ENCODE results near the gene CALML3. TPM values are rescaled to one million over a fixed set of nuclear protein-coding genes. Genes with fewer than 3 reads are reported as not detected.

Gene CALML3
- total RNA-seq, 1 donor from 2014 or later = not detected

DNA sequence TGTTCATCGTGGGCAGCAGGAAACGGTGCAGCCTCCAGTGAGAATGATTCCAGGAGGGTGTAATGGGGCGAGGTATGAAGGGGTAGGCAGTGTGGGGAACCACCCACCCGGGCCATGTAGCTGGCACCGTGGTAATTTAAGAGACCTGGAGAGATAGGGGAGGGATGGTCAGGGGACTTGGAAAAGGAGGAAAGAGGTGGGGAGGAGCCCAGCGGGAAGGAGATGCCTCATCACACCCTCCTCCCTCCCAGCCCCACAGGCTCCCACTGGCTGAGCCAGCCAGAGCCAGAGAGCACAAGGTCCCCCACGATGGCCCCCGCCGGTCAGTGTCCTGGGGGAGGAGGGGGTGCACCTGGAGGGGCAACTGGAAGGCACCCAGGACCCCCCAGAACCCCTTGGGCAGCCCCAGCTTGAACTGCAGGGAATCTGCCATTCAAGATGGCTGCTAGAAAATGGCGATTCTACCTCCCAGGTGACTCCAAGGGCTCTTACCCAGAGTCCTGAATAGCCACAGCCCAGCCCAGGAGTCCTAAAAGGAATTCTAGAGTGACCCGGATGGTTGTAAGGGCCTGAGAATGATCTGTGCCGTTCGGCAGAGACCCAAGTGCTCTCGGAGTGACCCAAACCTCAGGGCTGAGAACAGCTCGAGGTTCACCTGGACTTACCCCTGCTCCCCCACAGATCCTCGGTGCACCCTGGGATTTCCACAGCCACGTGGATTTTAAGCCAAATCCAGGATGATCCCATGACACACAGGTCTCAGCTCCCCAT is 28.8 kb downstream of the CALML3 start:
- peak; percentile 31 for DNase-seq
- H3K9me3 ChIP-seq = no peaks in the 10 kb centered on the region
- H3K36me3 ChIP-seq = no peaks in the 10 kb centered on the region
- TF ChIP-seq, protein P1, sequence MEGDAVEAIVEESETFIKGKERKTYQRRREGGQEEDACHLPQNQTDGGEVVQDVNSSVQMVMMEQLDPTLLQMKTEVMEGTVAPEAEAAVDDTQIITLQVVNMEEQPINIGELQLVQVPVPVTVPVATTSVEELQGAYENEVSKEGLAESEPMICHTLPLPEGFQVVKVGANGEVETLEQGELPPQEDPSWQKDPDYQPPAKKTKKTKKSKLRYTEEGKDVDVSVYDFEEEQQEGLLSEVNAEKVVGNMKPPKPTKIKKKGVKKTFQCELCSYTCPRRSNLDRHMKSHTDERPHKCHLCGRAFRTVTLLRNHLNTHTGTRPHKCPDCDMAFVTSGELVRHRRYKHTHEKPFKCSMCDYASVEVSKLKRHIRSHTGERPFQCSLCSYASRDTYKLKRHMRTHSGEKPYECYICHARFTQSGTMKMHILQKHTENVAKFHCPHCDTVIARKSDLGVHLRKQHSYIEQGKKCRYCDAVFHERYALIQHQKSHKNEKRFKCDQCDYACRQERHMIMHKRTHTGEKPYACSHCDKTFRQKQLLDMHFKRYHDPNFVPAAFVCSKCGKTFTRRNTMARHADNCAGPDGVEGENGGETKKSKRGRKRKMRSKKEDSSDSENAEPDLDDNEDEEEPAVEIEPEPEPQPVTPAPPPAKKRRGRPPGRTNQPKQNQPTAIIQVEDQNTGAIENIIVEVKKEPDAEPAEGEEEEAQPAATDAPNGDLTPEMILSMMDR (IDR thresholded peaks at IDR 0.05) = no peak
- H3K27me3 ChIP-seq = no peaks in the 10 kb centered on the region
- no peak for ATAC-seq
- peaks cover 14% of the 10 kb centered on the region for H3K4me1 ChIP-seq
- H3K4me3 ChIP-seq = no peak overlapping the region
- no peak overlapping the region for H3K27ac ChIP-seq
- intact Hi-C loops (cut with DNase I) = no loop called here

DNA sequence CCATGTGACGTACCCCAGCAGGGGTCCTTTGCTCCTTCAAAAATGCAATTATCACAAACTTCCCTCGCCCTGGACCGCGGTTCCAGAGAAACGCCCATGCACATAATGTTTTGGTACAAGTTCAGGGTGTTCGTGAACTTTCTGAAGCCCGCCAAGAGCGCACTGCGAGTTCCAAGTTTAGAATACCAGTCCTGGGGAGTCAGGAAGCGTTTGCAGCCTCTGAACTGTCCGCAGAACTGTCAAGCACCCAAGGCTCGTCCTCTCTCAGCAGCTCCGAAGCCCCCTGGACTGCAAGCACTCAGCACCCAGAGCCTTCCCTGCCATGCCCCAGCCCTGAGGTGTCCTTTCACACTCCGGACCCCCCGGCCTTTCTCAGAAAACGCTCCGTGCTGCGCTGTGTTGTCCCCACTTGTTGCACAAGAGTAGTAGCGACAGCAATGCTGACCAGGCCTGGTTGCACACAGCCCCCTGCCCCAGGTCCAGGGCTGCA is 30.3 kb downstream of the CALML3 start:
- Histone ChIP-seq H3K27me3 (no peaks in the 10 kb centered on the region), H3K36me3 (no peaks in the 10 kb centered on the region), H3K9me3 (no peaks in the 10 kb centered on the region), H3K27ac (no peak overlapping the region), H3K4me3 (no peak overlapping the region), H3K4me1 (peaks cover 10% of the 10 kb centered on the region)
- DNase-seq = peak; percentile 60
- ATAC-seq = no peak
- intact Hi-C loops (cut with DNase I) = no loop called here
- TF ChIP-seq, protein P1 (IDR thresholded peaks at IDR 0.05) = no peak

DNA sequence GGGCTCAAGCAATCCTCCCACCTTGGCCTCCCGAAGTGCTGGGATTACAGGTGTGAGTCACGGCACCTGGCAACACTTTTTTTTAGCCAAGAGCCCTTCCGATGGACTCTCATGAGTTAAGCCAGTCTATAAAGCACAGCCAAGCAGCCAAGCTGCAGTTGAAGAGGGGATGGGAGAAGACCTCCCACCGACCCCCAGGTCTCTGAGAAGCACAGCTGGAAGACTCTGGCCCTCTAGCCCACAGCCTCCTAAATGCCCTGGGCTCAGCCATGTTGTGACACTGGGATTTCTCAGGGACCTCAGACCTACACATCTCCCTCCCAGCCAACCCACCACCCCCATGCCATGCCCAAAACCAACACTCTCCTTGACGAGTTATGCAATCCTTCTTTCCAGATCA is 31.1 kb downstream of the CALML3 start:
- Histone ChIP-seq H3K27ac (no peak overlapping the region), H3K9me3 (no peaks in the 10 kb centered on the region), H3K36me3 (no peaks in the 10 kb centered on the region), H3K4me1 (peaks cover 10% of the 10 kb centered on the region), H3K27me3 (no peaks in the 10 kb centered on the region), H3K4me3 (no peak overlapping the region)
- TF ChIP-seq, protein P1 (IDR thresholded peaks at IDR 0.05) = no peak
- intact Hi-C loops (cut with DNase I) = no loop called here
- no peak for ATAC-seq
- DNase-seq = peak; percentile 30

DNA sequence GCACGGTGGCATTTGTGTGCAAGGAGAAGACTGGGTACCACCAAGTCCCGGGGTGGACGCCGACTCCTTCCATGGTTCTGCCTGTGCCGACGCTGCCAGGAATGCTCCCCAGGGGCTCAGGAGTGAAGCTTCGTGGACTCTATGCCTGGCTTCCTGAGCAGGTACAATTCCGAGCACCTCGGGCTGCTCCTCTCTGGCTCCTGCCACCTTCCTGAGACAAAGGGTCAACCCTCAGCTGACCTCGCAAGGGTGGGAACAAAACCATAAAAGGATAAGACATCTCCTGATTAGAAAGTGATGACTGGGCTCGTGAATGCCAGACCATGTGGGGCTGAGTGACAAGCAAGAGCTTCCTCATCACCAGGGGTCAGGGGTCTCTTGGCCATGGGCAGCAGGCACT is 31.8 kb downstream of the CALML3 start:
- intact Hi-C loops (cut with DNase I) = no loop called here
- no peak for ATAC-seq
- H3K27ac ChIP-seq = no peak overlapping the region

DNA sequence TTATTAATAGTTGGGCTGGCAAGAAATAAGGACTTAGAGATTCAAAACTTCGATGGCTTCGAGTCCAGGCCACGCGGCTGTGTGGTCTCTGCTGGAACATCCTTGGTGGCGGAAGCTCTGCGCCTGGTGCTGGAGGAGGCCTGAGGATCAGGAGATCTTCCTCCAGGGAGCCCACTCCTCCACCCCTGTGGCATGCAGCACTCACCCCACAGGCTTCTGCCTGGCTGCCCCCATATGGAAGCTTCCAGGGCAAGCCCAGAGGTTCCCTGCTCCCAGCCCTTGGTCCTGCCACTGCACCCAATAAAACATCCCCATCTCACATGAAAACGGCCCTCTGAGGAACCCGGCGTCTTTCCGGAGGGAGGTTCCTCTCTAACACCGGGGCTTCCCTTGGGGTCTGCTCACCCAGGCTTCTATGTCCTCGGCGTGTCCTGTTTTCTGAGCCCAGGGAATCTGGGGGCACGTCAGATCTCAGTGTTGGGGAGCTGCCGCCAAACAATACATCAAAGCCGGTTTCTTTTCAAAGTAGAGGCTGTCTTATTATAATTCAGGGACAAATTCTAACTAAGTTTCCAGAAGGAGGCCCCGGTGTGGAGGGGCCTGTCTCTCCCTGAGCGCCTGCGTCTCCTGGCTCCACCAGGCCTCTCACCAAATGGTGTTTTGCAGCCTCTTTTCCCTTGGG is 32.4 kb downstream of the CALML3 start:
- Histone ChIP-seq H3K27me3 (no peaks in the 10 kb centered on the region), H3K9me3 (no peaks in the 10 kb centered on the region), H3K36me3 (no peaks in the 10 kb centered on the region), H3K27ac (no peak overlapping the region), H3K4me1 (peaks cover 10% of the 10 kb centered on the region), H3K4me3 (no peak overlapping the region)
- intact Hi-C loops (cut with DNase I) = no loop called here
- peak; percentile 48 for DNase-seq
- TF ChIP-seq, protein P1 (IDR thresholded peaks at IDR 0.05) = no peak
- ATAC-seq = no peak

More for the DNA sequence above, 31.8 kb downstream of the CALML3 start:
- peak; percentile 33 for DNase-seq
- TF ChIP-seq, protein P1 (IDR thresholded peaks at IDR 0.05) = no peak
- H3K36me3 ChIP-seq = no peaks in the 10 kb centered on the region
- H3K4me3 ChIP-seq = no peak overlapping the region
- H3K9me3 ChIP-seq = no peaks in the 10 kb centered on the region
- peaks cover 10% of the 10 kb centered on the region for H3K4me1 ChIP-seq
- H3K27me3 ChIP-seq = no peaks in the 10 kb centered on the region

All from upper lobe of right lung (tissue), 1 donor.